Parathyroid adenoma (tissue), 2 donors: ENCODE measurements around the gene CYB561D1.
A peak's percentile ranks its signal among the peaks of the same experiment; 100 is the strongest.

Source experiments
- H2AFZ ChIP-seq: fragments of 300-600 bp; sonication (generic); one replicate; pipeline ENCODE4 v1.7.0; 2017; ENCODE audit warnings: antibody characterized with exemption, mild to moderate bottlenecking
- H3K27ac ChIP-seq: fragments of 300-600 bp; sonication (generic); one replicate; pipeline ENCODE4 v1.7.0; 2017
- H3K27me3 ChIP-seq: fragments of 300-600 bp; sonication (generic); one replicate; pipeline ENCODE4 v1.7.0; 2017; ENCODE audit warnings: low read length; ENCODE audit not compliant: control insufficient read depth, insufficient read depth
- H3K36me3 ChIP-seq: fragments of 300-600 bp; sonication (generic); one replicate; pipeline ENCODE4 v1.7.0; 2017; ENCODE audit warnings: low read length; ENCODE audit not compliant: control insufficient read depth, insufficient read depth
- H3K4me1 ChIP-seq: fragments of 300-600 bp; sonication (generic); one replicate; pipeline ENCODE4 v1.7.0; 2017; ENCODE audit warnings: control low read depth
- H3K4me2 ChIP-seq: fragments of 300-600 bp; sonication (generic); one replicate; pipeline ENCODE4 v1.7.0; 2017; ENCODE audit warnings: low read length
- H3K4me3 ChIP-seq: fragments of 300-600 bp; sonication (generic); one replicate; pipeline ENCODE4 v1.7.0; 2017; ENCODE audit warnings: low read depth, low read length
- H3K79me2 ChIP-seq: fragments of 300-600 bp; sonication (generic); one replicate; pipeline ENCODE4 v1.7.0; 2017; ENCODE audit warnings: control low read depth
- H3K9ac ChIP-seq: fragments of 300-600 bp; sonication (generic); one replicate; pipeline ENCODE4 v1.7.0; 2017; ENCODE audit warnings: mild to moderate bottlenecking
- H3K9me3 ChIP-seq: fragments of 300-600 bp; sonication (generic); one replicate; pipeline ENCODE4 v1.7.0; 2017; ENCODE audit warnings: low read length; ENCODE audit not compliant: control insufficient read depth
- TF ChIP-seq, protein P1 (sequence below): fragments of 300-600 bp; sonication (generic); IDR thresholded peaks from one replicate; pipeline ENCODE4 v1.7.0; 2017; ENCODE audit warnings: antibody characterized with exemption, mild to moderate bottlenecking
- donor health status: primary hyperparathyroidism.

CYB561D1 gene

DNA sequence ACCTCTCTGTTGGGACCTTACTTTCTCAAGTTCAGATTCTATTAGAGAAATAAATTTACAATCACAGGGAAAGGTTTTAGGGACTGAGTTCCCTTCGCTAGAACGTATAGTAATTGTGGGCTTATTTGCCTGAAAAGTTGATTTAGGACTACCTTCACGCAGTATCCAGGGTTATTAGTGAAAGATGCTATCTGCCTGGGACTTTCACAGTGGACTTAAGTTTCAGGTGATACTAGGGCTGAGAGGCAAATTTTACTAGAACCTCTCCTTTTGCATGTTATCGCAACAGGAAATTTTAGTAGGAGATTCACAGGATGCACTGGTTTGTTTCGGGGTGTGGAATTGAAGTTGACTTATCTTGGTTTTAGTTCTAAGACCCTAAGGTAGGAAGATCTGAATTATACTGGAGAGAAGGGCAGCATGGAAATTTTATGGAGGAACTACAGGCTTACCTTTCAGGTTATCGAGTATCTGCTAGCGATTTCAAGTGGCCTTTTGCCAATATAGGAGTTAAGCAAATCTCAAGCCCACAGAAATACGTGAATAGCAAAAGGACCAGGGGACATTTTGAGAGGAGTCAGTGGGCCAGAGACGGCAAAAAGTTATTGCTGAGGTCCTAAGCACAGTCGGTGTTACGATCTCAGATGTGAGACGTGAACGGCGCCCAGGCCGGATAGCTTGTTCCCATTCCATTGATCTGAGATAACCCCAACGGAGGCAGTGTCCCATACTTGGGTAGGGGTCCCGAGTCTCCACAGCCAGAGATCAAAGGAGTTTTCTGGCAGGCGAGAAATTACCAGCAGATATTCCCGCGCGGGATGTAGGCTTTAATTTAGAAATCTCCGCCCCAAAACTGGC, 53.8 kb downstream of the CYB561D1 start:
- peaks cover 24% of the 10 kb centered on the region for H3K79me2 ChIP-seq
- peak overlapping the region; percentile 79 for H3K4me2 ChIP-seq
- H3K27ac ChIP-seq, result peak overlapping the region; percentile 90
- H3K4me1 ChIP-seq, result peaks cover 6% of the 10 kb centered on the region
- TF ChIP-seq, protein P1, sequence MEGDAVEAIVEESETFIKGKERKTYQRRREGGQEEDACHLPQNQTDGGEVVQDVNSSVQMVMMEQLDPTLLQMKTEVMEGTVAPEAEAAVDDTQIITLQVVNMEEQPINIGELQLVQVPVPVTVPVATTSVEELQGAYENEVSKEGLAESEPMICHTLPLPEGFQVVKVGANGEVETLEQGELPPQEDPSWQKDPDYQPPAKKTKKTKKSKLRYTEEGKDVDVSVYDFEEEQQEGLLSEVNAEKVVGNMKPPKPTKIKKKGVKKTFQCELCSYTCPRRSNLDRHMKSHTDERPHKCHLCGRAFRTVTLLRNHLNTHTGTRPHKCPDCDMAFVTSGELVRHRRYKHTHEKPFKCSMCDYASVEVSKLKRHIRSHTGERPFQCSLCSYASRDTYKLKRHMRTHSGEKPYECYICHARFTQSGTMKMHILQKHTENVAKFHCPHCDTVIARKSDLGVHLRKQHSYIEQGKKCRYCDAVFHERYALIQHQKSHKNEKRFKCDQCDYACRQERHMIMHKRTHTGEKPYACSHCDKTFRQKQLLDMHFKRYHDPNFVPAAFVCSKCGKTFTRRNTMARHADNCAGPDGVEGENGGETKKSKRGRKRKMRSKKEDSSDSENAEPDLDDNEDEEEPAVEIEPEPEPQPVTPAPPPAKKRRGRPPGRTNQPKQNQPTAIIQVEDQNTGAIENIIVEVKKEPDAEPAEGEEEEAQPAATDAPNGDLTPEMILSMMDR, result no peak
- H3K36me3 ChIP-seq, result no peaks in the 10 kb centered on the region
- H2AFZ ChIP-seq, result peak overlapping the region; percentile 69
- no peaks in the 10 kb centered on the region for H3K9me3 ChIP-seq
- peak overlapping the region; percentile 61 for H3K9ac ChIP-seq
- H3K27me3 ChIP-seq, result no peaks in the 10 kb centered on the region
- peak overlapping the region; percentile 97 for H3K4me3 ChIP-seq

GRCh38 chr1:109548321-109549267, 54.7 kb downstream of the CYB561D1 start, which contains the start of gene GNAI3:
TSS of gene GNAI3 (plus strand) at chr1:109548615. CDS start at chr1:109548721, 106 bp downstream.
- no peaks in the 10 kb centered on the region for H3K36me3 ChIP-seq
- H3K4me3 ChIP-seq, result peak within 1 kb of the TSS; percentile 97
- H3K27ac ChIP-seq, result peak within 1 kb of the TSS; percentile 90
- TF ChIP-seq, protein P1, result no peak
- no peaks in the 10 kb centered on the region for H3K27me3 ChIP-seq
- peaks cover 6% of the 10 kb centered on the region for H3K4me1 ChIP-seq
- H2AFZ ChIP-seq, result peak within 1 kb of the TSS; percentile 69
- H3K9ac ChIP-seq, result peak within 1 kb of the TSS; percentile 61
- H3K9me3 ChIP-seq, result no peaks in the 10 kb centered on the region
- peaks cover 26% of the 10 kb centered on the region for H3K79me2 ChIP-seq
- peak within 1 kb of the TSS; percentile 79 for H3K4me2 ChIP-seq
